OCI-LY3 (cell line): ENCODE measurements around the gene RAD23A.

ENCODE experiments used
- H2AFZ ChIP-seq: fragments of 200-600, 300-600 bp; shearing (Covaris generic); 2 replicates; pipeline ENCODE4 v1.6.0; 2014; ENCODE audit warnings: antibody characterized with exemption, low read depth, low read length
- H3K27ac ChIP-seq: fragments of 200-600, 300-600 bp; sonication (generic); 2 replicates; pipeline ENCODE4 v1.5.1; 2014; ENCODE audit warnings: mild to moderate bottlenecking, low read length, moderate library complexity, mixed read lengths
- H3K27me3 ChIP-seq: fragments of 200-600, 300-600 bp; sonication (generic); 2 replicates; pipeline ENCODE4 v1.6.1; 2014; ENCODE audit warnings: low read depth, low read length, mixed read lengths
- H3K36me3 ChIP-seq: fragments of 200-600, 300-600 bp; sonication (generic); replicated peaks from 2 replicates; pipeline ENCODE3; 2014; ENCODE audit warnings: low read depth, low read length, mixed read lengths
- H3K4me1 ChIP-seq: fragments of 300-600, 200-600 bp; sonication (generic); 2 replicates; pipeline ENCODE4 v1.6.1; 2014; ENCODE audit warnings: low read length, mixed read lengths
- H3K4me2 ChIP-seq: fragments of 200-600, 300-600 bp; sonication (generic); 2 replicates; pipeline ENCODE4 v1.6.1; 2014; ENCODE audit warnings: low read length, mixed read lengths
- H3K4me3 ChIP-seq: fragments of 300-600, 200-600 bp; sonication (generic); 2 replicates; pipeline ENCODE4 v1.5.1; 2014; ENCODE audit warnings: antibody characterized with exemption, mild to moderate bottlenecking, low read length, moderate library complexity
- H3K79me2 ChIP-seq: fragments of 300-600, 200-600 bp; shearing (Covaris generic); 2 replicates; pipeline ENCODE4 v1.6.1; 2014; ENCODE audit warnings: mild to moderate bottlenecking, low read length, mixed read lengths
- H3K9ac ChIP-seq: fragments of 300-600, 200-600 bp; shearing (Covaris generic); 2 replicates; pipeline ENCODE4 v1.6.0; 2014; ENCODE audit warnings: mild to moderate bottlenecking, low read length, moderate library complexity
- H3K9me3 ChIP-seq: fragments of 200-600, 300-600 bp; shearing (Covaris generic); 2 replicates; pipeline ENCODE4 v1.6.1; 2014; ENCODE audit warnings: low read length, mixed read lengths; ENCODE audit not compliant: insufficient read depth
- H4K20me1 ChIP-seq: fragments of 200-600, 300-600 bp; sonication (generic); 2 replicates; pipeline ENCODE4 v1.6.1; 2016; ENCODE audit warnings: low read length, mixed read lengths; ENCODE audit not compliant: insufficient read depth
- CTCF ChIP-seq: fragments of 200-600, 300-600 bp; sonication (generic); IDR thresholded peaks from 2 replicates; pipeline ENCODE4 v1.5.1; 2014; ENCODE audit warnings: antibody characterized with exemption, low read length, low read depth
- EZH2phosphoT487 ChIP-seq: fragments of 200-600 bp; shearing (Covaris generic); IDR thresholded peaks from 2 replicates; pipeline ENCODE4 v1.6.1; 2018; ENCODE audit warnings: antibody characterized with exemption, mixed run types, low read depth

The RAD23A gene

GRCh38 chr19:12987190-12987589 lies 41.5 kb downstream of the RAD23A start:
- Histone ChIP-seq H3K4me1 (peaks cover 19% of the 10 kb centered on the region; the same call in 1 of the 2 replicates), H3K9ac (no peak overlapping the region), H4K20me1 (no peaks in the 10 kb centered on the region), H3K27ac (no peak overlapping the region), H3K27me3 (peaks cover 25% of the 10 kb centered on the region), H3K79me2 (no peaks in the 10 kb centered on the region), H3K9me3 (no peaks in the 10 kb centered on the region; the same call in 1 of the 2 replicates), H3K4me3 (no peak overlapping the region), H3K4me2 (no peak overlapping the region), H2AFZ (no peak overlapping the region), H3K36me3 (no peaks in the 10 kb centered on the region)
- TF ChIP-seq EZH2phosphoT487 (no peak), CTCF (no peak)

DNA sequence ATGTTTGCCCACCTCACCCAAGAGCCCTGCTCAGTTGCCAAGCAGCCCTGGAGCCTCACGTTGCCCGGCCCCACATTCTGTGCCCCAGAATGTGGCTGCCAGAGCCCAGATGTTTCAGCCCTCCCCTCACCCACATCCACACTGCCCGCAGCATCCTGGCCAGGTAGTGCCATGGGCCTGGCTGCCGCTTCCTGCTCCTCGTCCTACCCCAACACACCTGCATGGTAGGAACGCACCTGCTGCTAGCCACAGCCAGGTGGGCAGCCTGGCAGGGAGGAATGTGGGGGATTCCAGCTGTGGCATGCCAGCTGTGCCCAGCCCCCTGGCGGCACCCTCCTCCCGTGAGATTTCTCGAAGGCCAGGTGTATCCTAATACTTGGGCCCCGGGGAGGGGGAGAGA lies 42.1 kb downstream of the RAD23A start:
- no peak for TF ChIP-seq CTCF
- TF ChIP-seq EZH2phosphoT487, result no peak
- H3K27ac ChIP-seq, result no peak overlapping the region
- H2AFZ ChIP-seq, result no peak overlapping the region
- H3K9ac ChIP-seq, result no peak overlapping the region
- H3K4me1 ChIP-seq, result peaks cover 19% of the 10 kb centered on the region; the same call in 1 of the 2 replicates
- peaks cover 19% of the 10 kb centered on the region for H3K27me3 ChIP-seq
- H3K36me3 ChIP-seq, result no peaks in the 10 kb centered on the region
- no peaks in the 10 kb centered on the region; the same call in 1 of the 2 replicates for H3K9me3 ChIP-seq
- no peaks in the 10 kb centered on the region for H4K20me1 ChIP-seq
- H3K4me3 ChIP-seq, result no peak overlapping the region
- H3K4me2 ChIP-seq, result no peak overlapping the region
- H3K79me2 ChIP-seq, result no peaks in the 10 kb centered on the region

DNA sequence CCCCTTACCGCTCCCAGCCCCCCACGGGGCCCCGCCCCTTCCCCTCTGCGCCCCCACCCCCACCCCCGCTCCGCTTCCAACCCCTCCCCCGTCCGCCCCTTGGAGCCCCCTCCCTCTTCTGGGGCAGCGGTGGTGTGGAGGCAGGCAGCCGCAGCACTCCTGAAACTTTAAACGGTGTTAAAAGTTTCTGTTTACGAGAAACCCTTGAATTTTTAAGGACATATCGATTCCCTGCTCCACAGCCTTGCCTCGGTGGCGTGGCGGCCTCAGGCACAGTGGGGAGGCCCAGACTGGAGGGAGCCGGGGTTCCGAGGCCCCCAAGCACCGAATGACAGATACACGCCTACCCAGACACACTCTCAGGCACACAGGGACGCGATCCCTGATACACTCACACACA lies 44.8 kb downstream of the RAD23A start:
- Histone ChIP-seq H3K79me2 (no peaks in the 10 kb centered on the region), H3K27ac (no peak overlapping the region), H2AFZ (no peak overlapping the region), H4K20me1 (no peaks in the 10 kb centered on the region), H3K27me3 (0 out of 2 replicates have a peak, but pooled peaks cover 4% of the 10 kb centered on the region), H3K36me3 (no peaks in the 10 kb centered on the region), H3K4me2 (no peak overlapping the region), H3K4me3 (no peak overlapping the region), H3K4me1 (peaks cover 10% of the 10 kb centered on the region; the same call in 1 of the 2 replicates), H3K9ac (no peak overlapping the region), H3K9me3 (no peaks in the 10 kb centered on the region; the same call in 1 of the 2 replicates)
- TF ChIP-seq EZH2phosphoT487 (no peak), CTCF (no peak)

DNA sequence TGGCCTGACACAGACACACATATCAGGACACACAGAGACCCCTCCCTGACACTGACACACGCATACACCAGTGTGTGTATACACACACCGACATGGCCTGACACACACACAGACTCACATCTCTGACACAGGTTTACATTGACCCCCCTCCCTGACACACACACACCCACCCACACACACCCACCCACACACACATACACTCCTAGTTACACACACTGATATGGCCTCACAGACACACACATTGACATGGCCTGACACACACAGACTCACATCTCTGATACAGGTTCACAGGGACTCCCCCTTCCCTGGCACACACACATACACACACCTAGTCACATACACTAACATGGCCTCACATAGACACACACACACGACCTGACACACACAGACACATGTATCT lies 45.2 kb downstream of the RAD23A start:
- Histone ChIP-seq H3K4me2 (no peak overlapping the region), H3K4me3 (no peak overlapping the region), H4K20me1 (no peaks in the 10 kb centered on the region), H2AFZ (no peak overlapping the region), H3K79me2 (no peaks in the 10 kb centered on the region; the same call in 1 of the 2 replicates), H3K36me3 (no peaks in the 10 kb centered on the region), H3K4me1 (peaks cover 10% of the 10 kb centered on the region; the same call in 1 of the 2 replicates), H3K27ac (no peak overlapping the region), H3K9ac (no peak overlapping the region), H3K27me3 (0 out of 2 replicates have a peak, but pooled peaks cover 4% of the 10 kb centered on the region), H3K9me3 (no peaks in the 10 kb centered on the region; the same call in 1 of the 2 replicates)
- TF ChIP-seq EZH2phosphoT487 (no peak), CTCF (no peak)
